H1 (cell line): ENCODE results near the gene DENND1A. TPM values are rescaled to one million over a fixed set of nuclear protein-coding genes. Genes with fewer than 3 reads are reported as not detected.

ENCODE experiments used
- CTCF ChIA-PET: fragments of 300-600 bp; sonication (Branson Sonifier 250); formaldehyde crosslinking; loops from one replicate; lab custom pipeline; 2021; ENCODE audit not compliant: partially characterized antibody; lab: Charles Lee
- POLR2A ChIA-PET: fragments of 300-600 bp; sonication (Branson Sonifier 250); formaldehyde crosslinking; loops from one replicate; lab custom pipeline; 2021; ENCODE audit warnings: inconsistent platforms; ENCODE audit not compliant: partially characterized antibody; lab: Charles Lee
- DNase-seq, 2 experiments: peaks; one replicate each; pipeline versions ENCODE4 v3.0.0 to v3.0.0-alpha.2; 2010 to 2022; ENCODE audit warnings: low spot score in 2 of 2, low read depth in 1 of 2, mixed read lengths in 1 of 2
- FAIRE-seq: peaks from 2 replicates; lab custom pipeline; 2011; peaks lifted over from hg19 to GRCh38; lab: Jason Lieb, UNC
- H2AFZ ChIP-seq: 2 replicates; pipeline ENCODE4 v1.8.1; 2012; ENCODE audit warnings: low read length, inconsistent platforms
- H2AK5ac ChIP-seq: 2 replicates; pipeline ENCODE4 v1.6.1; 2013; ENCODE audit warnings: low read depth, low read length
- H2BK120ac ChIP-seq: replicated peaks from 2 replicates; pipeline ENCODE3; 2013; ENCODE audit warnings: low read depth, low read length, inconsistent platforms
- H2BK12ac ChIP-seq: 2 replicates; pipeline ENCODE4 v1.6.1; 2013; ENCODE audit warnings: low read depth, low read length
- H2BK15ac ChIP-seq: 2 replicates; pipeline ENCODE4 v1.6.1; 2013; ENCODE audit warnings: low read length
- H2BK20ac ChIP-seq: 2 replicates; pipeline ENCODE4 v1.6.1; 2013; ENCODE audit warnings: low read length
- H2BK5ac ChIP-seq: 2 replicates; pipeline ENCODE4 v1.6.1; 2013; ENCODE audit warnings: low read depth, low read length
- H3K14ac ChIP-seq: 2 replicates; pipeline ENCODE4 v1.6.1; 2013; ENCODE audit warnings: inconsistent platforms; ENCODE audit not compliant: insufficient read length
- H3K18ac ChIP-seq: 2 replicates; pipeline ENCODE4 v1.6.1; 2013; ENCODE audit warnings: low read length; ENCODE audit errors: extremely low read depth
- H3K23ac ChIP-seq: 2 replicates; pipeline ENCODE4 v1.6.1; 2013; ENCODE audit warnings: inconsistent platforms; ENCODE audit not compliant: insufficient read length
- H3K23me2 ChIP-seq: 2 replicates; pipeline ENCODE4 v1.6.1; 2013; ENCODE audit warnings: low read depth, low read length
- H3K27ac ChIP-seq: 2 replicates; pipeline ENCODE4 v1.6.1; 2011; ENCODE audit warnings: low read depth, low read length, inconsistent platforms
- H3K27me3 ChIP-seq, 4 experiments: replicated peaks in 1 of 4; 1 replicate in 1 of 4; 2 replicates in 3 of 4; pipeline versions ENCODE4 v1.6.1 to v1.8.1; 2011 to 2013; ENCODE audit warnings: low read length in 3 of 4, mild to moderate bottlenecking in 3 of 4, inconsistent platforms in 2 of 4, mixed read lengths in 2 of 4, moderate library complexity in 1 of 4; ENCODE audit not compliant: control insufficient read depth in 3 of 4, insufficient read depth in 3 of 4; ENCODE audit errors: extremely low read depth in 1 of 4
- H3K36me3 ChIP-seq, 4 experiments: 2 replicates each; pipeline versions ENCODE4 v1.6.1 to v1.8.1; 2011 to 2013; ENCODE audit warnings: mild to moderate bottlenecking in 4 of 4, low read length in 3 of 4, moderate library complexity in 2 of 4, control low read depth in 1 of 4, inconsistent platforms in 1 of 4; ENCODE audit not compliant: insufficient read depth in 4 of 4, control insufficient read depth in 2 of 4
- H3K4ac ChIP-seq: replicated peaks from 2 replicates; pipeline ENCODE3; 2013; ENCODE audit warnings: low read length, low read depth, mixed read lengths, inconsistent platforms; ENCODE audit not compliant: insufficient read length
- H3K4me1 ChIP-seq, 4 experiments: replicated peaks in 1 of 4; 1 replicate in 1 of 4; 2 replicates in 3 of 4; pipeline versions ENCODE4 v1.6.1 to v1.8.1; 2011 to 2013; ENCODE audit warnings: low read length in 3 of 4, inconsistent platforms in 2 of 4, mixed read lengths in 1 of 4; ENCODE audit not compliant: insufficient read depth in 4 of 4, control insufficient read depth in 3 of 4
- H3K4me2 ChIP-seq, 2 experiments: 2 replicates each; pipeline versions ENCODE4 v1.6.1 to v1.8.1; 2011 to 2013; ENCODE audit warnings: low read depth in 2 of 2, low read length in 2 of 2, control low read depth in 1 of 2, inconsistent platforms in 1 of 2, mild to moderate bottlenecking in 1 of 2; ENCODE audit not compliant: insufficient read depth in 1 of 2
- H3K4me3 ChIP-seq, 4 experiments: fragments of 200-600, 300-600 bp in 1 of 4; sonication (generic), shearing (Covaris generic), sonication (Bioruptor Twin) in 1 of 4; 2 replicates each; pipeline versions ENCODE4 v1.5.1 to v1.8.1; 2011 to 2016; ENCODE audit warnings: low read length in 4 of 4, low read depth in 3 of 4, control low read depth in 2 of 4, inconsistent platforms in 2 of 4, mild to moderate bottlenecking in 2 of 4, mixed read lengths in 1 of 4, moderate library complexity in 1 of 4; ENCODE audit not compliant: insufficient read depth in 2 of 4; ENCODE audit errors: extremely low read depth in 1 of 4
- H3K56ac ChIP-seq: replicated peaks from 2 replicates; pipeline ENCODE3; 2013; ENCODE audit warnings: low read depth, mild to moderate bottlenecking, mixed read lengths, low read length, inconsistent platforms; ENCODE audit not compliant: insufficient read length
- H3K79me1 ChIP-seq: 2 replicates; pipeline ENCODE4 v1.6.1; 2013; ENCODE audit warnings: low read depth, low read length, control low read depth
- H3K79me2 ChIP-seq, 2 experiments: 2 replicates each; pipeline versions ENCODE4 v1.6.1 to v1.8.1; 2012 to 2013; ENCODE audit warnings: low read length in 2 of 2, mild to moderate bottlenecking in 2 of 2, inconsistent platforms in 1 of 2; ENCODE audit not compliant: insufficient read depth in 2 of 2, control insufficient read depth in 1 of 2
- H3K9ac ChIP-seq, 4 experiments: replicated peaks in 1 of 4; 1 replicate in 1 of 4; 2 replicates in 3 of 4; pipeline versions ENCODE4 v1.6.1 to v1.8.1; 2011 to 2013; ENCODE audit warnings: low read depth in 3 of 4, low read length in 3 of 4, control low read depth in 2 of 4, mild to moderate bottlenecking in 2 of 4, moderate library complexity in 2 of 4, inconsistent platforms in 1 of 4; ENCODE audit errors: extremely low read depth in 1 of 4
- H3K9me3 ChIP-seq, 2 experiments: 2 replicates each; pipeline versions ENCODE4 v1.6.1 to v1.8.1; 2012 to 2013; ENCODE audit warnings: mild to moderate bottlenecking in 2 of 2, moderate library complexity in 2 of 2, control low read depth in 1 of 2, inconsistent platforms in 1 of 2, low read depth in 1 of 2, low read length in 1 of 2, mixed read lengths in 1 of 2; ENCODE audit not compliant: insufficient read depth in 2 of 2
- H4K20me1 ChIP-seq, 2 experiments: replicated peaks in 1 of 2; 2 replicates each; pipeline versions ENCODE3 to v1.8.1; 2011 to 2013; ENCODE audit warnings: inconsistent platforms in 2 of 2, low read length in 2 of 2, mild to moderate bottlenecking in 1 of 2; ENCODE audit not compliant: insufficient read depth in 2 of 2, control insufficient read depth in 1 of 2
- H4K5ac ChIP-seq: 2 replicates; pipeline ENCODE4 v1.6.1; 2013; ENCODE audit warnings: low read length, low read depth, mixed read lengths, inconsistent platforms; ENCODE audit not compliant: insufficient read length
- H4K8ac ChIP-seq: 2 replicates; pipeline ENCODE4 v1.8.0; 2013; ENCODE audit warnings: mild to moderate bottlenecking, moderate library complexity, low read length, inconsistent platforms; ENCODE audit not compliant: insufficient read depth; ENCODE audit errors: extremely low read depth
- H4K91ac ChIP-seq: replicated peaks from 2 replicates; pipeline ENCODE3; 2013; ENCODE audit warnings: low read length, mixed read lengths, inconsistent platforms; ENCODE audit not compliant: insufficient read length
- ASH2L ChIP-seq: fragments of 200-600, 300-600 bp; sonication (generic); IDR thresholded peaks from one replicate; pipeline ENCODE4 v1.7.1; 2017; ENCODE audit warnings: low read length
- BCL11A ChIP-seq, 2 experiments: IDR thresholded peaks; one replicate each; pipeline ENCODE4 v1.6.1; 2011; ENCODE audit warnings: low read depth in 2 of 2, low read length in 2 of 2, mild to moderate bottlenecking in 2 of 2
- CBX5 ChIP-seq: fragments of 300-800, 300-1000 bp; sonication (generic); IDR thresholded peaks from 2 replicates; pipeline ENCODE4 v1.7.1; 2016; ENCODE audit warnings: antibody characterized with exemption, low read length, low read depth
- CHD2 ChIP-seq: IDR thresholded peaks from 2 replicates; pipeline ENCODE4 v1.6.1; 2012; ENCODE audit warnings: low read length, improper control_type of control experiment
- EZH2 ChIP-seq: fragments of 200-600 bp; sonication (generic); IDR thresholded peaks from 2 replicates; pipeline ENCODE4 v1.7.1; 2012; ENCODE audit warnings: low read depth, mild to moderate bottlenecking, moderate library complexity, low read length, inconsistent platforms; ENCODE audit not compliant: severe bottlenecking
- JUND ChIP-seq: IDR thresholded peaks from 2 replicates; pipeline ENCODE4 v1.6.1; 2011; ENCODE audit warnings: mild to moderate bottlenecking, improper control_type of control experiment, low read length
- NANOG ChIP-seq: IDR thresholded peaks from 2 replicates; pipeline ENCODE4 v1.6.1; 2011; ENCODE audit warnings: low read length, low read depth, mild to moderate bottlenecking, inconsistent platforms; ENCODE audit not compliant: insufficient read depth, poor library complexity, severe bottlenecking
- PHF8 ChIP-seq: fragments of 200-600 bp; sonication (generic); conservative IDR thresholded peaks from 2 replicates; pipeline ENCODE4 v1.7.1; 2012; ENCODE audit warnings: low read depth, mild to moderate bottlenecking, inconsistent platforms, low read length, moderate library complexity
- POLR2A ChIP-seq, 2 experiments: IDR thresholded peaks; 1 replicate in 1 of 2; 2 replicates in 1 of 2; pipeline ENCODE4 v1.6.1; 2011; ENCODE audit warnings: low read depth in 2 of 2, low read length in 2 of 2, mild to moderate bottlenecking in 2 of 2; ENCODE audit errors: control extremely low read depth in 1 of 2
- POU5F1 ChIP-seq: IDR thresholded peaks from 2 replicates; pipeline ENCODE4 v1.6.1; 2011; ENCODE audit warnings: low read depth, mild to moderate bottlenecking, low read length, moderate library complexity
- SIX5 ChIP-seq: IDR thresholded peaks from 2 replicates; pipeline ENCODE4 v1.6.1; 2011; ENCODE audit warnings: mild to moderate bottlenecking, low read depth, low read length
- SRF ChIP-seq: IDR thresholded peaks from 2 replicates; pipeline ENCODE4 v1.6.1; 2011; ENCODE audit warnings: mild to moderate bottlenecking, low read depth, low read length, moderate library complexity
- TAF1 ChIP-seq: IDR thresholded peaks from 2 replicates; pipeline ENCODE4 v1.6.1; 2011; ENCODE audit warnings: mild to moderate bottlenecking, low read depth, low read length
- TCF12 ChIP-seq: IDR thresholded peaks from 2 replicates; pipeline ENCODE4 v1.6.1; 2011; ENCODE audit warnings: low read depth, mild to moderate bottlenecking, low read length
- WGBS, 2 experiments: shearing (Covaris generic) in 1 of 2; methylation state at CpG; one replicate each; pipeline versions ENCODE4 v1.1.6 to v1.1.7; 2013 to 2015; ENCODE audit warnings: low lambda C conversion rate in 2 of 2, mixed read lengths in 2 of 2, inconsistent platforms in 1 of 2, low coverage in 1 of 2, missing lambda C conversion rate in 1 of 2; ENCODE audit not compliant: insufficient replicate concordance in 2 of 2, insufficient coverage in 1 of 2, insufficient read length in 1 of 2; ENCODE audit errors: extremely low coverage in 1 of 2, missing lambda C conversion rate in 1 of 2; 5-methylcytosine and 5-hydroxymethylcytosine counted together
- polyA plus RNA-seq, 7 experiments: library from polyadenylated mRNA; depleted of rRNA in 3 of 7; stranded (reverse) in 5 of 7; unstranded in 2 of 7; fragments of >200 nt in 5 of 7; fragments of 200-250 nt in 2 of 7; gene quantifications; 1 replicate in 5 of 7; 2 replicates in 1 of 7; 4 replicates in 1 of 7; pipeline versions ENCODE4 v1.2.1 to v1.2.3, GENCODE V29; 2011 to 2013; ENCODE audit warnings: missing spikeins in 2 of 7, mixed read lengths in 2 of 7
- total RNA-seq: library from RNA; stranded (reverse); fragmentation: NEBNext Ultra II Directional; extraction: Animal tissue kit (Norgen Biotek cat#: 25700); gene quantifications from 2 replicates; pipeline ENCODE4 v1.2.1, GENCODE V29; 2021

Gene DENND1A
- total and polyA plus RNA-seq, 2 of the 8 experiments (the other 6 are each of a cell fraction or from before 2014, with no cell fraction given), result 24.1 to 26.4 TPM

- Histone ChIP-seq H3K4me2 (no peak overlapping the region), H2BK12ac (no peak overlapping the region), H3K56ac (no peak overlapping the region), H3K36me3 (peaks cover 0 to 2% (median 0%) of the 10 kb centered on the region in 4 experiments; a peak in 2 of 8 replicates), H3K27me3 (no peaks in the 10 kb centered on the region; a peak in 1 of 7 replicates), H3K23ac (no peak overlapping the region), H4K20me1 (no peaks in the 10 kb centered on the region), H4K5ac (no peak overlapping the region), H3K23me2 (no peaks in the 10 kb centered on the region), H3K18ac (no peak overlapping the region), H3K79me1 (no peaks in the 10 kb centered on the region), H3K4me1 (peaks cover 0 to 4% (median 2%) of the 10 kb centered on the region in 4 experiments; a peak in 2 of 7 replicates), H3K9me3 (no peaks in the 10 kb centered on the region), H3K79me2 (no peaks in the 10 kb centered on the region), H2BK20ac (no peak overlapping the region), H3K9ac (no peak overlapping the region), H2BK15ac (no peak overlapping the region), H3K4me3 (no peak overlapping the region), H4K8ac (no peak overlapping the region), H3K4ac (no peak overlapping the region), H2AFZ (no peak overlapping the region), H3K14ac (no peak overlapping the region), H2BK120ac (no peak overlapping the region), H4K91ac (no peak overlapping the region), H3K27ac (no peak overlapping the region), H2BK5ac (no peak overlapping the region), H2AK5ac (no peak overlapping the region)
- CTCF ChIA-PET, result interaction anchor here (0.6 to 1.0 kb wide), 2 partner anchors 253 to 300 kb away, joined by 3 read pairs; no protein-coding TSS in a partner anchor
- WGBS, 2 experiments, result 91% methylated on average over 10 of the region's 13 CpGs; no CpG with 5 or more reads in 1 of the 2 experiments
- FAIRE-seq (no peak), DNase-seq (no peak)
- POLR2A ChIA-PET, result no interaction called here
- TF ChIP-seq POU5F1 (no peak), BCL11A (IDR thresholded peaks at IDR 0.05; ENCODE audit: low read depth in 2 of 2, low read length in 2 of 2) (no peak), TCF12 (no peak), ASH2L (no peak), CBX5 (no peak), TAF1 (no peak), CHD2 (no peak), POLR2A (IDR thresholded peaks at IDR 0.05; ENCODE audit: control extremely low read depth in 1 of 2, low read depth in 2 of 2, low read length in 2 of 2) (no peak), PHF8 (no peak), SIX5 (no peak), JUND (no peak), NANOG (no peak), SRF (no peak), EZH2 (no peak)
These were observed 275.5 kb downstream of the DENND1A start for GRCh38 chr9:123654218-123654993.
